Kidney (tissue), 14 donors: Measurements from ENCODE around the gene CAT. TPM values are rescaled to one million over a fixed set of nuclear protein-coding genes. Genes with fewer than 3 reads are reported as not detected.
A peak's percentile ranks its signal among the peaks of the same experiment; 100 is the strongest.

Experiments used
- DNase-seq, 5 donors: peaks; one replicate each; pipeline ENCODE4 v3.0.0-alpha.2; 2013 to 2020
- FAIRE-seq: peaks from 2 replicates; lab custom pipeline; 2012; peaks lifted over from hg19 to GRCh38; lab: Jason Lieb, UNC
- H3K27ac ChIP-seq, 2 donors: one replicate each; pipeline ENCODE4 v1.7.0; 2013; ENCODE audit warnings: low read depth in 2 of 2, low read length in 2 of 2, inconsistent platforms in 1 of 2
- H3K27me3 ChIP-seq: one replicate; pipeline ENCODE4 v1.7.1; 2013; ENCODE audit warnings: low read length, inconsistent platforms; ENCODE audit not compliant: control insufficient read depth, insufficient read depth
- H3K36me3 ChIP-seq, 3 donors: one replicate each; pipeline versions ENCODE4 v1.7.0 to v1.7.1; 2013; ENCODE audit warnings: low read length in 3 of 3, control low read depth in 1 of 3, inconsistent platforms in 1 of 3; ENCODE audit not compliant: insufficient read depth in 3 of 3, control insufficient read depth in 2 of 3
- H3K4me1 ChIP-seq, 3 donors: one replicate each; pipeline versions ENCODE4 v1.7.0 to v1.7.1; 2013; ENCODE audit warnings: low read length in 3 of 3, inconsistent platforms in 1 of 3, low read depth in 1 of 3; ENCODE audit not compliant: control insufficient read depth in 2 of 3, insufficient read depth in 2 of 3
- H3K4me3 ChIP-seq, 3 donors: one replicate each; pipeline versions ENCODE4 v1.7.0 to v1.8.1; 2013; ENCODE audit warnings: low read length in 3 of 3, control low read depth in 1 of 3, inconsistent platforms in 1 of 3
- H3K9ac ChIP-seq, 3 donors: one replicate each; pipeline versions ENCODE4 v1.7.0 to v1.7.1; 2013; ENCODE audit warnings: low read length in 3 of 3, control low read depth in 1 of 3, inconsistent platforms in 1 of 3
- H3K9me3 ChIP-seq, 3 donors: one replicate each; pipeline versions ENCODE4 v1.7.0 to v1.7.1; 2013; ENCODE audit warnings: low read length in 3 of 3, control low read depth in 1 of 3, inconsistent platforms in 1 of 3; ENCODE audit not compliant: control insufficient read depth in 2 of 3, insufficient read depth in 1 of 3
- CTCF ChIP-seq: IDR thresholded peaks from 3 replicates; pipeline ENCODE4 v1.5.1; 2012; ENCODE audit warnings: mild to moderate bottlenecking, moderate library complexity, borderline replicate concordance; ENCODE audit not compliant: insufficient read depth; ENCODE audit errors: extremely low read depth
- intact Hi-C: fragments of 100-400 bp; cut with DNase I; formaldehyde crosslinking; loops from one replicate; pipeline ENCODE4 v1.11.1; 2022
- polyA plus RNA-seq: library from polyadenylated mRNA; stranded (reverse); fragments of 350-450 nt; fragmentation: Illumina TruSeq; extraction: RNeasy Lipid Tissue Mini Kit (QIAGEN cat#74804); gene quantifications from one replicate; pipeline ENCODE4 v1.2.3, GENCODE V29; 2014; ENCODE audit warnings: low read depth, low replicate concordance; ENCODE audit not compliant: insufficient read depth
- total RNA-seq: library from RNA; stranded (reverse); fragmentation: NEBNext Ultra II Directional; extraction: Animal tissue kit (Norgen Biotek cat#: 25700); gene quantifications from one replicate; pipeline ENCODE4 v1.2.1, GENCODE V29; 2021
- donor health status: control.
- donor health status: control.
- donor health status: control.
- donor health status: control.
- donor health status: control.
- donor health status: DM: yes; HTN: yes; CAD: no.
- donor health status: Normal renal cell carcinoma (clear cell type).

CAT gene
- total and polyA plus RNA-seq, 2 donors from 2014 or later, result 84.4 to 208 TPM

- DNase-seq, result no peak
- no peak for TF ChIP-seq CTCF
- no peaks in the 10 kb centered on the region for H3K9me3 ChIP-seq
- no peaks in the 10 kb centered on the region for H3K36me3 ChIP-seq
- no peak overlapping the region for H3K9ac ChIP-seq
- no peak overlapping the region for H3K27ac ChIP-seq
- H3K27me3 ChIP-seq, result no peaks in the 10 kb centered on the region
- H3K4me1 ChIP-seq, result no peaks in the 10 kb centered on the region
- no peak overlapping the region for H3K4me3 ChIP-seq
- intact Hi-C loops, result no loop called here
- no peak for FAIRE-seq
These were observed 13.4 kb upstream of the CAT start for GRCh38 chr11:34425360-34425759.

GRCh38 chr11:34425867-34426266 is 12.9 kb upstream of the CAT start:
- peak in 2 of 5 donors; percentile 12 to 29 for DNase-seq
- Histone ChIP-seq H3K4me1 (no peaks in the 10 kb centered on the region), H3K9me3 (no peaks in the 10 kb centered on the region), H3K36me3 (no peaks in the 10 kb centered on the region), H3K9ac (no peak overlapping the region), H3K4me3 (no peak overlapping the region), H3K27ac (no peak overlapping the region), H3K27me3 (no peaks in the 10 kb centered on the region)
- intact Hi-C loops, result no loop called here
- no peak for FAIRE-seq
- TF ChIP-seq CTCF, result no peak

- DNase-seq (no peak), FAIRE-seq (no peak)
- intact Hi-C loops, result no loop called here
- peak overlapping the region in 1 of 2 donors; percentile 32 for H3K27ac ChIP-seq
- no peak overlapping the region for H3K4me3 ChIP-seq
- no peaks in the 10 kb centered on the region for H3K27me3 ChIP-seq
- TF ChIP-seq CTCF, result no peak
- no peaks in the 10 kb centered on the region for H3K36me3 ChIP-seq
- no peaks in the 10 kb centered on the region for H3K9me3 ChIP-seq
- no peaks in the 10 kb centered on the region for H3K4me1 ChIP-seq
- H3K9ac ChIP-seq, result no peak overlapping the region
These were observed 12.0 kb upstream of the CAT start for GRCh38 chr11:34426766-34427185.

GRCh38 chr11:34427186-34427805 is 11.4 kb upstream of the CAT start:
- DNase-seq, result no peak
- intact Hi-C loops, result no loop called here
- no peaks in the 10 kb centered on the region for H3K27me3 ChIP-seq
- no peak for TF ChIP-seq CTCF
- H3K9ac ChIP-seq, result no peak overlapping the region
- no peak overlapping the region for H3K4me3 ChIP-seq
- H3K27ac ChIP-seq, result no peak overlapping the region
- no peaks in the 10 kb centered on the region for H3K36me3 ChIP-seq
- H3K9me3 ChIP-seq, result no peaks in the 10 kb centered on the region
- H3K4me1 ChIP-seq, result no peaks in the 10 kb centered on the region
- no peak for FAIRE-seq
